ENCODE measurements around the gene KTI12.
"Not testable (repeated sequence)": the region's sequence is repeated elsewhere in the genome, so short reads cannot be mapped to it uniquely, and the experiment has no call there.

- TF ChIP-seq CTCF (IDR thresholded peaks at IDR 0.05; ENCODE audit: low read length); EZH2 (IDR thresholded peaks at IDR 0.05; ENCODE audit: borderline replicate concordance, low read length): not testable (repeated sequence)
Observed at GRCh38 chr1:52077277-52077676, 43.7 kb upstream of the KTI12 start.

Data from OCI-LY1 (cell line).